NCI-H2196 treated with DMSO at 0.1 percent for 48 hours (cell line): ENCODE measurements around the gene FPGS.

ENCODE experiments used
- DNase-seq: peaks from one replicate; lab custom pipeline; 2025; ENCODE audit not compliant: unreplicated experiment; lab: John Stamatoyannopoulos, UW

FPGS gene

DNA sequence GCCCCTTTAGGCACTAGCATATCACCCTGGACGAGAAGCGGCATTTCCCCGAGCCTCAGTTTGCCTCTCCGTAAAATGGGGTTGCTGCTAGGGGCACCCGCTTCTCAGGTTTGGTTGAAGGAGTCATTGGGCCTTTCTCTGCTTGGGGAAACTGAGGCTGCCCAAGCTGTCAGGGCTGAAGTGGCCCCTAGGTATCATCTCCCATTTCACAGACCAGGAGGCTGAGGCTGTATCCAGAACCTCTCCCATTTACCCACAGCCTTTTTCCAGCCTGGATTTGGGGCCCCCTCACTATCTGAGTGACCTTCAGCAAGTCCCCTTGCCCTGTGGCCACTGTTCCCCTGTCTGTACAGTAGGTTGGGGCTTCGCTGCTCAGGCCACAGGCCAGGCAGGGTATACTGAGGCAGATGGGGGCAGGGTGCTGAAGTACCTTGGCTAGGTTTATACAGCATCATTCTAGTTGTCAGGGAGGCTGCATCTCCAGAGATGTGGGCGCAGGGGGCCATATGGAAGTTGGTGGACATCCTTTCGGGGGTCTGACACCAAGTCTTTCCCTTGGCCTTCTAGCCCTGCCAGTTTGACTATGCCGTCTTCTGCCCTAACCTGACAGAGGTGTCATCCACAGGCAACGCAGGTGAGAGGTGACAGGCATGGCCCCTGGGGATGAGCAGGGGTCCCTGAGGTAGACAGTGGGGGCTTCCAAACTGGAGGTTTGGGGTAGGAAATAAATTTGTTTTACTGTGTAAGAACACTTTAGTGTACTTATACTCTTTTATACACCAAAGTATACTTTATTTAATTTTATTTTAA, 7.9 kb downstream of the FPGS start:
- no peak for DNase-seq

DNA sequence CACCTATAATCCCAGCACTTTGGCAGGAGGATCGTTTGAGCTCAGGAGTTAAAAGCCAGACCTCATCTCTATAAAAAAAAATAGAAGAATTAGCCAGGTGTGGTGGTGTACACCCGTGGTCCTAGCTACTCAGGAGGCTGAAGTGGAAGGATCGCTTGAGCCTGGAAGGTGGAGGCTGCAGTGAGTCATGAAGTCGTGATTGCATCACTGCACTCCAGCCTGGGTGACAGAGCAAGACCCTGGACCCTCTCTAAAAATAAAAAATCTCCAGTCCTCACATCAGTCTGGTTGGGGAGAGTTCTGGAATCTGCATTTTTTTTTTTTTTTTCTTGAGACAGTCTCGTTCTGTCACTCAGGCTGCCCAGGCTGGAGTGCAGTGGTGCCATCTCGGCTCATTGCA, 9.3 kb downstream of the FPGS start:
- DNase-seq: no peak

DNA sequence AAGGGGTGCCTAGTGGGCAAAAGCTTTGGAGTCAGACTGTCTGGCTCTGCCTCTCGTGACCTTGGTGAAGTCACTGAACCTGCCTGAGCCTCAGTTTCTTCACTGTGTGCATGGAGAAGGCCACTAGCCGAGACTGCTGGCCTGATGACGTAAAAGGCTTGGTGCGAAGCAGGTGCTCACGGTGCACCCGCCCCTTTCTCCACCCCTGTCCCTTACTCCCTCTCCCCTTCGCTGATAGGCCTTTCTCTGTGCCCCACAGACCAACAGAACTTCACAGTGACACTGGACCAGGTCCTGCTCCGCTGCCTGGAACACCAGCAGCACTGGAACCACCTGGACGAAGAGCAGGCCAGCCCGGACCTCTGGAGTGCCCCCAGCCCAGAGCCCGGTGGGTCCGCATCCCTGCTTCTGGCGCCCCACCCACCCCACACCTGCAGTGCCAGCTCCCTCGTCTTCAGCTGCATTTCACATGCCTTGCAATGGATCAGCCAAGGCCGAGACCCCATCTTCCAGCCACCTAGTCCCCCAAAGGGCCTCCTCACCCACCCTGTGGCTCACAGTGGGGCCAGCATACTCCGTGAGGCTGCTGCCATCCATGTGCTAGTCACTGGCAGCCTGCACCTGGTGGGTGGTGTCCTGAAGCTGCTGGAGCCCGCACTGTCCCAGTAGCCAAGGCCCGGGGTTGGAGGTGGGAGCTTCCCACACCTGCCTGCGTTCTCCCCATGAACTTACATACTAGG, 10.4 kb downstream of the FPGS start:
- DNase-seq: no peak

DNA sequence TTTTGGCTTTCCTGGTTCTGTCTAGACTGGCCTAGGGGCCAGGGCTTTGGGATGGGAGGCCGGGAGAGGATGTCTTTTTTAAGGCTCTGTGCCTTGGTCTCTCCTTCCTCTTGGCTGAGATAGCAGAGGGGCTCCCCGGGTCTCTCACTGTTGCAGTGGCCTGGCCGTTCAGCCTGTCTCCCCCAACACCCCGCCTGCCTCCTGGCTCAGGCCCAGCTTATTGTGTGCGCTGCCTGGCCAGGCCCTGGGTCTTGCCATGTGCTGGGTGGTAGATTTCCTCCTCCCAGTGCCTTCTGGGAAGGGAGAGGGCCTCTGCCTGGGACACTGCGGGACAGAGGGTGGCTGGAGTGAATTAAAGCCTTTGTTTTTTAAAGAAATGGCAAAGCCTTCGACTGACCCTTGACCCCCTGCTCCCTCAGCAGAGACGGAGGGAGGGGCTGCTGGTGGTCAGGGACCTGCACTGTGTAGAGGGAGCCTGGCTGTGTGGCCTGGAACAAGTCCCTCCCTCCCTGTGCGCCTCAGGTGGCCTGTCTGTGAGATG, 11.1 kb downstream of the FPGS start:
- no peak for DNase-seq

DNA sequence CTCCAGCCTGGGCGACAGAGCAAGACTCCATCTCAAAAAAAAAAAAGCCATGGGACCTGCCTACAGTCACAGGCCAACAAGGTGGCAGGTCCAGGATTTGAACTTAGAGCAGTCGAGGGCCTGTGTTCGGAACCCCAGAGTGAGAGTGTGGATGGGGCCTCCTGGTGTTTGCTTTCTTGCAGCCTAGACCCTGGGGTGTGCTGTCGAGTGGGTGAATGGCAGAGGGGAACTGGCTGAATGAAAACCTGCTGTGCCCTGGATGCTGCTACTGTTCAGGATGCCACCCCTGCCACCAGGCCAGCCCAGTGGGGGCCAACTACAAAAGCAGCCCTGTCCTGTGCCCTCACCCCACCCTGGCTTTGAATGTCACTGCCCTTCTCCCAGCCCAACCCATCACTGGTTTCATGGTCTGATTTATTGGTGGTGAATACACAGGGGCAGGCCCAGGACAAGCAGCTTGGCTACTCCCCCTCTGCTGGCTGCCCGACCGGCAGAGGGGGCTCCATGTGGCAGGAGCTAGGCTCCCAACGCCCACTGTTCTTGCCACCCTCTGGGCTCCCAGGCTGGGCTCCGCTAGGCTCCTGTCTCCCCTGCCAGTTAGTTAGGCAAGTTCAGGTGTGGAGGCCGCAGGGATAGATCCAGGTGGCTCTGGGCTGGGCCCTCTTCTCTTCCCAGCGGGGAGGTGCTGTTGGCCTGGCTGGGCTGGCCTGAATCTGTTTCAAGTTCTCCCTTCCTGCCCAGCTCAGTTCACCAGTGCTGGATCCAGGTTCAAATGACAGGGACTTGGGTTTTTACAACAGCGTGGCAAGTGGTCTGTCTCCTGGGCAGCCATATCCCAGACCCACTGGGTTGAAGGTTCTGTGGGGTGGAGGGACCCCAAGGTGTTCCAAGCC, 12.2 kb downstream of the FPGS start:
- no peak for DNase-seq

DNA sequence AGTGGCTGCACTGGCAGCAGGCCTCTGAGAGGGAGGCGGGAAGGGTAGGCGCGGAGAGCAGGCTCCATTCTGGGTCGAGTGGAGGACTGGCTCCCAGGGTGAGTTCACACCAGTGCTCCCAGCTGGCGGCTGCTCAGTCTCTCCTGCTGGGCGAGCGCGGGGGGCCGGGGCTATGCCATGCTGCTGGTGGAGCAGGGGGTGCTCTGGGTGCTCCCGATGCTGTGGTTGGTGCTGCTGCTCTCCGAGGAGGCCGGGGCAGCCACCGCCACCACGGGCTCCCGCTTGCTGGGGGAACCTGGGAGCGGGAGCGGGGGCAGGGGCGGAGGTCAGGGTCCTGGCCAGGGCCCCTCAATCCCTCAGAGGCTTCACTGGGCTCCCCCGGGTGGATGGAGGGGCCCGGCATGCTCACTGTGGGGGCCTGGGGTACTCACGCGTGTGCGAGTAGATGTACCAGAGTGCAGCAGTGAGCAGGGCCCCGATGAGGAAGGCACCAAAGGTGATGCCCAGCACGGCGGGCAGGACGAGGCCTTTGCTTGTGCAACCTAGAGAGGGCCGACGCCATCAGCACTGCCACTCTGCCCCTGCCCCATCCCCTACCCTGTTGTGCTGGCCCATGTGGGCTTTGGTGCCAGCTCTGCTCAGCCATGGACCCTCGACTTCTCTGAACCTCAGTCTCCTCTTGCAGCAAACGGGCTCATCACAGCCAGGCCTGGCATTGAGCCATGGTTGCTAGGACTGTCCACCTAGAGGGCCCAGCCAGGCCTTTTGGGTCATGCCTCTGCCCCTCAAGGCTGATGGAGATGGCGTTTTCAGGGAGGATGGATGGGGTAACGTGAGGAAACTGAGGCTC, 13.1 kb downstream of the FPGS start:
- no peak for DNase-seq

DNA sequence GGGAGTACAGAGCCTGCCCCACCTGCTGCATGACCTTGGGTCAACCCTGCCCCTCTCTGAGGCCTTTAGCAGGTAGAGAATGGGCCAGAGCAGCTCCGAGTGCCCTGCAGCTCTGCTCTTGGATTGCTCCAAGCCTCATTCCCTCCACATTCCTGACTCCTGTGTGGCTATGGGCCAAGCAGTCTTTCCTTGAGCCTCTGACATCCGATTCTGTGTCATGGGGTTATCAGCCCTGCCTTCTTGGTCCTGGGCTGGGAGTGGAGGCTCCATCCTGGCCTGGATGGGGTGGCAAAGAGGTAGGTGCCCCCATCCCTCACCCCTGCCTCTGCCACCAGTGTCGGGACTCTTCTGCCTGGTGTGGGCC, 13.7 kb downstream of the FPGS start:
- no peak for DNase-seq

DNA sequence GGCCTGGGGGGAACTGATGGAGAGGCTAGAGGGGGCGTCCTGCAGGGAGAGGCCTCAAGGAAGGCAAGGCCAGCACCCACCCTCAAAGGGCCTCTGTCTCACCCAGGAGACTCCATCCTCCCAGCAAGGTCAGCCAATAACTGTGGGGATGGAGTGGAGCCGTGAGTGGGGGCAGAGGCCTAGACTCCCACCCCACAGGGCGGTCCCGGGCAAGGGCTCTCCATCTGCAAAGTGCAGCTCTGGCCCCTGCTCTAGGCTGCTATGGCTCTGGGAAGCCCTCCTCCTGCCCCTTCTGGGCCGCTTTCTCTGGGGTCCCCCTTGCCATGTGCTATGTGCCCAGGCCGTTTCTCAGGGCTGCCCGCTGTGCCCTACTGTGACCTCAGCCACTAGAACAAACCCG, 14.0 kb downstream of the FPGS start:
- DNase-seq: no peak

DNA sequence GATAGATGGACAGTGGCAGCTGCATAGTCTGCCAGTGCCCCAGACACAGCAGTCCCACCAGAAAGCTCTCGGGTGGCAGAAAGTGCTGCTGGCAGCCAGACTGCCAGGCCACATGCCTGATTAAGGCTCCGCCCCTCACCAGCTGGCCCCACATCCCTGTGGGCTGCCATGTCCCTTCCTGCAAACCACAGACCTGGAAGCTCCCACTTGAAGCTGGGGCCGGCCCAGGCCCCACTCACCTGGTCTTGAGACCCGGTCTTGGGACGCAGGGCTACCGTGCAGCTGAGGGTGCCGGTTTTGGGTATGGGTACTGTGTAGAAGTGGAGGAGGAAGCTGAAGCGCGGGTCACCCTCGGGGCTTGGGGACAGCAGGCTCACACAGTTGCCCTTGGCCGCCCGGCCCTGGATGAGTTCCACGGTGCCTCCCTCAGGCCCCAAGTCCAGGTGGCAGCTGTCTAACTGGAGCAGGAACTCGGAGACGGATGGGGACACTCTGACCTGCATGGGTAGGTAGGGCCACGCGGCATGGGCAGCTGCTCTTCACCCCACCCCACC, 15.3 kb downstream of the FPGS start:
- DNase-seq: no peak

DNA sequence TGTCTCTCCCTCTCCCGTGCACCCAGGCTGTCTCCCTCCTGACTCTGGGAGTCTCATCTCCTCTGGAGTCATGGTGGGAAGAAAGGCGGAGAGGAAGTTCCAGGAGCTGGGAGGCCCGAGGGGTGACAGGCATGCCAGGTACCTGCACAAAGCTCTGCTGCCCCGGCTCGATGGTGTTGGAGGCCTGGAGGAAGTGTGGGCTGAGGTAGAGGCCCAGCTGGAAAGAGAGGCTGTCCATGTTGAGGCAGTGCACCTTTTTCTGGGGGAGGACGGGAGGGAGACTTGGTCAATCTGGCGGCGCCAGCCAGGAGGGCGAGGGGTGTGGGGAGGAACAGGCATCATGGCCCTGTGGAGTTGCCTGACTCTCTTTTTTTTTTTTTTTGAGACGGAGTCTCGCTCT, 15.9 kb downstream of the FPGS start:
- DNase-seq: no peak

DNA sequence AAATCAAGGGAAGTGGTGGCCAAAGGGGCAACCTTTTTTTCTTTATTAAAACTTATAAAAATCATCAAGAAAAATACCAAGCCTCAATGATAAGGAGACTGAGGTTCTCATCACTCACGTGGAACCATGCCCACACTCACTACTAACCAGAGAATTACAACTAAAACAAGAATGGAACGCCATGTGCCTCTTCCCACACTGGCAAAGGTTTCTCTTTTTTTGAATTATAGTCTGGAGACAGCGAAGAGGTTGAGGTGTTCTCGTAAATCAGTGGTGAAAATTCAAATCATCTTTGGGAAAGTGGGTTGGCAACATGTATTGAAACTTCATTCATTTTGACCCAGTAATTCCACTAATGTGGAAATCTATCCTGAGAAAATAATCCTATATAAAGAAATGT, 19.4 kb downstream of the FPGS start:
- no peak for DNase-seq

DNA sequence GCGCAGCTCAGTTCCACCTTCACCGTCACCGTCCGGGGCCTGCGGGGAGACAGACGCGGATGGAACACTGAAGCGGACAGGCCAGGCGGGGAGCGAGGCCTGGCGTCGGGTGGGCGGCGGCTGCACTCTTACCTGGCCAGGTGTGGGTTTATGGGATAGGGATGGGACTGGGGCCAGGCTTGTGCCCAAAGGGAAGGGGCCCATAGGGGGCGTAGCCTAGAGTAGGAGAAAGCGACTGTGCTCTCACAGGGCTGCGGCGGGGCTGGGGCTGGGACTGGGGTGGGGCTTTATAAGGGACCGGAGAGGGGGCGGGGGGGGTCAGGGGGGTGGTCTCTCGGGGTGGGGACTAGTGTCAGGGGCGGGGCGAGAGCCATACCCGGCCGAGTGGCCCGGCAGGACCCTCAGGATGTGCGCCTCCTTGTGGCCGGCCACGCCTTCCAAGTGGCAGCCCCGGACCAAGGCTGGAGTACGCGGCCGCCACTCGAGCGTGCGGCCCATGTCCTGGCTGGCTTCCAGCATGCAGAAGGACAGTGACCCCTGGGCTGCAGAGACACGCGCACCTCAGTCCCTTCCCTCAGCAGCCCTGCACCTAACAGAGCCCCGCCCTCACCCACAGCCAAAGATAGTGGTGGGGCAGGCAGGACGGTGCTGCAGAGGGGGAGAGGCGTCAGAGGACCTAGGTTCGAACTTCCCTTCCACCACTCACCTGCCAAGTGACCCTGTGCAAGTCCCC, 22.8 kb downstream of the FPGS start:
- no peak for DNase-seq

DNA sequence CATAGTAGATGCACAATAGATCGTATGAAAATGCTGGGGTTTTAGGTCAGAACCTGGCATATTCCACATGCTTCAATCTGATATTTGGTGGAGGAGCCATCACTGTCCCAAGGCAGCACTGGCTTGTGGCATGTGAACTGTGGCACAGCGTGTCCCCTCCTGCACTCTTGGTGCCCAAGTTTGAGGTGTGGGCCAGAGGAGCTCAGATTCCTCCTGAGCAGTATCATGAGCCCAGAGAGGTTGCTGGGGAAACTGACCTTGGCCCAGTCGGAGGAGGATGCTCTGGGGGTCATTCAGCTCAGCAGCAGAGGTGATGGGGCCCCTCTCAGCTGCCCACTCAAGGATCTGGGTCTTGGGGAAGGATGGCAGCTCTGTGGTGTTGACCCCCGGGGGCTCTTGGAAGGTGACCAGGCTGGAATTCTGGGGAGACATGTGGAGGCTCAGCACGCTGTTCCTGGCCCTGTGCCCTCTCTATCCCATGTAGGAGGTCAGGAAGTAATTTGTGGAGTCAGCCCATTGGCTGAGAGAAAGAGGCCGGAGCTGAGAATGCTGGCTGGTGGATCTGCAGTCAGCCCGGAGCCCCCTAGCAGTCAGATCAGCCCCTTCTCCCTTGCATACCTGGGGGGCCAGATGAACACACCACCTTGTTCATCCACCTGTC, 23.7 kb downstream of the FPGS start:
- no peak for DNase-seq

DNA sequence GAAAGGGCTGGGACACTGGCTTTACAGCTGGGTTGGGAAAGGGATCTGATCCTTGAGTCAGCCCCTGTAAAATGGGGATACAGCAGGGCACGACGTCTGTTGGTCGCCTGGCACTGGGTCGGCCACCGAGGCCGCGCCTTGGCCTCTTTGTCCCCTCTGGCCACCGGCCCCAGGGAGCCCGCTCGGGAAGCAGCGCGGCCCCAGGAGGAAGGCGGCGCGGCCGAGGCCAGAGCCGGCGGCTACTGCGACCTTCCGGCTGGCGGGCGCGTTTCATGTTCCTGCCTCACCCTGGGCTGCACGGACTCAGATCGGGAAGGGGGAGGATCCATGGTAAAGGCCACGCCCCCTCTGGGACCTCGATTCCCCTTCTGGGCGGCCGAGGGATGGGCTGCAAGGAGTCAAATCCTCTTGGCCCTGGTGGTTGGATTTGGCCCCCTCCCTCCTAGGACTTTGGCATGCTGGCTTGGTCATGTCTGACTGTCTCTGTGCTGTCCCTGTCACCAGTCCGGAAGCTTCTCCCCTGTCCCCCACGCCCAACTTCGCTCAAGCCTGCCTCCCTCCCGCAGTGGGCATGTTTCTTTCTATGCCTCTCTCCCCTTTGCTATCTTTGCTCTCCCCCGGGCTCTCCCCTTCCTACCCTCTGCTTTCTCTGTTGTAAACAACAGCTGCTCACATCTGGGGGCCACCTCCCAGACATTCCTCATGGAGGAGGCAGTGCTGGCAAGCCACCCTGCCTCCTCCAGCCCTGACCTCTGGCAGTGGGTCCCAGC, 25.8 kb downstream of the FPGS start:
- no peak for DNase-seq

DNA sequence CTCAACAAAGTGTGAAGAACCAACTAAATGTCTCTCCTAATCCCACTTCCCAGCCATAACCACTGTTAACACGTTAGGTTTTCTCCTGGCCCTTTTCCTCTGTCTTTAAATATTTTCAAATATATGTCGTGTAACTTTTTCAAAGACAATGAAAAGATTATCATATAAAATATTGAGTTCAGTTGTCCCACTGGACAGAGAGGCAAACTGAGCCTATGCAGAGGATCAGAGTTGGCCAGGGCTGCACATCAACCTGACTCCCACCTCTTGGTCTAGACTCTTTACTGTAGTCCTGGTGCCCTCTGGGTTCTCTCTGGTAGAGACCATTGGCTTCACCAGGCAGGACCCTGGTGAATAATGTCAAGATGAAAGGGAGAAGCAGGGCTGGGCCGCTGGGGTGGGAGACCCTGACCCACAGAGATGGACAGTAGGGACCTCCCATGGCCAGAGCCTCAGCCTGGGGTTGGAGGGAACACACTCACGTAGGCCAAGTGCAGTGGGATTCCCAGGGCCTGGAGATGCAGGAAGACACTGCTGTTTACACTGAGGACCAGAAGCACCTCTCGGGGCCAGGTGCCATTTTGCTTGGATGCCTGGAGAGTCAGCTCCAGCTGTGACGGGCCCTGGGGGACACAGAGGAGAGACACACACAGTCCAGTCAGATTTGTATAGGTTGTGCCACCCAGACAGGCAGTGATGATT, 26.7 kb downstream of the FPGS start:
- no peak for DNase-seq

DNA sequence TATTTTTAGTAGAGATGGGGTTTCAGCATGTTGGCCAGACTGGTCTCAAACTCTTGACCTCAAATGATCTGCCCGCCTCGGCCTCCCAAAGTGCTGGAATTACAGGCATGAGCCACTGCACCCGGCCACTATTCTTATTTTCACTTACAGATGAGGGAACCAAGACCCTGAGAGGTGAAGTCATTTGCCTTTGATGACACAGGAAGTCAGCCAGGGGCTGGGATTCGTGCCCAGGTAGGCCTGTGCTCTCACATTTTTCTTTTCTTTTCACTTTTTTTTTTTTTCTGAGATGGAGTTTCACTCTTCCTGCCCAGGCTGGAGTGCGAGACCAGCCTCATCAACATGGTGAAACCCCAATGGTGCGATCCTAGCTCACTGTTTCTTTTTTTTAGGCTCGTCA, 29.6 kb downstream of the FPGS start:
- DNase-seq: no peak

DNA sequence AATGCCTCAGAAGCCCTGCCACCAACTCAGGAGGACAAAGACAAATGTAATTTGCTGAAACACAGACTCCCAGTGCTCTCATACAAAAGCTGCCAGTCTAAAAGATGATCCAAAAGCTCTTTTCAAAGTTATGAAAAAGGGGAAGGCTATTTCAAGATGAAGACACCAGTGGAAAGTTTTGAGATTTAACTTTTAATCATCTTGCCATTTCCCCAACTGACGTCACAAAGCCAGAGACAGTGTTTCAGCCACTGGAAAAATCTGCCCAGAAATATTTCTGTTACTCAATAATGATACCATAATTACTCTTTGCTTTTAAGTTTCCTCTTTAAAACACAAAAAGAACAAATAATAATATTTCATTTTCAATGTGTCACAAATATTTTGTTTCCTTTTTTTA, 30.9 kb downstream of the FPGS start:
- no peak for DNase-seq
